ENCODE measurements around the gene SPRED2.

SPRED2 gene

GRCh38 chr2:65293376-65293775 is 139.0 kb downstream of the SPRED2 start (continued):
- TF ChIP-seq PATZ1 (CRISPR knock-in tag; IDR thresholded peaks at IDR 0.05; ENCODE audit: borderline replicate concordance): no peak

GRCh38 chr2:65292461-65293011 is 139.9 kb downstream of the SPRED2 start:
- TF ChIP-seq PATZ1 (CRISPR knock-in tag; IDR thresholded peaks at IDR 0.05; ENCODE audit: borderline replicate concordance) (no peak), GLIS3 (CRISPR knock-in tag; IDR thresholded peaks at IDR 0.05) (no peak), RARB (CRISPR knock-in tag; IDR thresholded peaks at IDR 0.05) (no peak), ZFP30 (CRISPR knock-in tag; IDR thresholded peaks at IDR 0.05) (no peak), TCF4 (CRISPR knock-in tag; IDR thresholded peaks at IDR 0.05; ENCODE audit: borderline replicate concordance) (no peak), ZNF565 (CRISPR knock-in tag; conservative IDR thresholded peaks at IDR 0.05; ENCODE audit: low read depth) (no peak), CREB5 (CRISPR knock-in tag; IDR thresholded peaks at IDR 0.05; ENCODE audit: low read depth) (no peak), CSDC2 (CRISPR knock-in tag; IDR thresholded peaks at IDR 0.05) (no peak), PPARA (CRISPR knock-in tag; IDR thresholded peaks at IDR 0.05; ENCODE audit: borderline replicate concordance) (no peak), ZFP3 (CRISPR knock-in tag; IDR thresholded peaks at IDR 0.05) (no peak), CSRNP3 (CRISPR knock-in tag; IDR thresholded peaks at IDR 0.05) (no peak), ZNF70 (CRISPR knock-in tag; IDR thresholded peaks at IDR 0.05) (no peak), ZC3H10 (CRISPR knock-in tag; IDR thresholded peaks at IDR 0.05) (no peak), ESRRG (CRISPR knock-in tag; IDR thresholded peaks at IDR 0.05) (no peak), ISL1 (CRISPR knock-in tag; IDR thresholded peaks at IDR 0.05) (no peak), ARNTL (CRISPR knock-in tag; IDR thresholded peaks at IDR 0.05; ENCODE audit: borderline replicate concordance, low read depth) (no peak), ZNF8 (CRISPR knock-in tag; IDR thresholded peaks at IDR 0.05) (no peak), TOX (CRISPR knock-in tag; IDR thresholded peaks at IDR 0.05; ENCODE audit: borderline replicate concordance) (no peak), BACH2 (CRISPR knock-in tag; IDR thresholded peaks at IDR 0.05; ENCODE audit: borderline replicate concordance) (no peak)
- ATAC-seq: no peak

- ATAC-seq: no peak
- TF ChIP-seq PATZ1 (CRISPR knock-in tag; IDR thresholded peaks at IDR 0.05; ENCODE audit: borderline replicate concordance): no peak
- no peak for TF ChIP-seq ZC3H10 (CRISPR knock-in tag; IDR thresholded peaks at IDR 0.05)
- no peak for TF ChIP-seq ZNF565 (CRISPR knock-in tag; conservative IDR thresholded peaks at IDR 0.05; ENCODE audit: low read depth)
- TF ChIP-seq CSRNP3 (CRISPR knock-in tag; IDR thresholded peaks at IDR 0.05): no peak
- TF ChIP-seq BACH2 (CRISPR knock-in tag; IDR thresholded peaks at IDR 0.05; ENCODE audit: borderline replicate concordance): no peak
- no peak for TF ChIP-seq TCF4 (CRISPR knock-in tag; IDR thresholded peaks at IDR 0.05; ENCODE audit: borderline replicate concordance)
- no peak for TF ChIP-seq ZNF8 (CRISPR knock-in tag; IDR thresholded peaks at IDR 0.05)
- TF ChIP-seq ZNF70 (CRISPR knock-in tag; IDR thresholded peaks at IDR 0.05): no peak
- no peak for TF ChIP-seq ARNTL (CRISPR knock-in tag; IDR thresholded peaks at IDR 0.05; ENCODE audit: borderline replicate concordance, low read depth)
- no peak for TF ChIP-seq CSDC2 (CRISPR knock-in tag; IDR thresholded peaks at IDR 0.05)
- no peak for TF ChIP-seq SNAI2 (CRISPR knock-in tag; IDR thresholded peaks at IDR 0.05)
- TF ChIP-seq ZFP30 (CRISPR knock-in tag; IDR thresholded peaks at IDR 0.05): no peak
- TF ChIP-seq ZFP3 (CRISPR knock-in tag; IDR thresholded peaks at IDR 0.05): no peak
- no peak for TF ChIP-seq RARB (CRISPR knock-in tag; IDR thresholded peaks at IDR 0.05)
- TF ChIP-seq OSR1 (CRISPR knock-in tag; IDR thresholded peaks at IDR 0.05): no peak
- no peak for TF ChIP-seq ISL1 (CRISPR knock-in tag; IDR thresholded peaks at IDR 0.05)
- no peak for TF ChIP-seq GLIS3 (CRISPR knock-in tag; IDR thresholded peaks at IDR 0.05)
- no peak for TF ChIP-seq TOX (CRISPR knock-in tag; IDR thresholded peaks at IDR 0.05; ENCODE audit: borderline replicate concordance)
- no peak for TF ChIP-seq ESRRG (CRISPR knock-in tag; IDR thresholded peaks at IDR 0.05)
- TF ChIP-seq CREB5 (CRISPR knock-in tag; IDR thresholded peaks at IDR 0.05; ENCODE audit: low read depth): no peak
Observed at GRCh38 chr2:65292106-65292400, 140.3 kb downstream of the SPRED2 start.

All from SK-N-SH treated with all-trans-retinoic acid at 6 μM for 48 hours (cell line).